HG03135 (cell line): ENCODE measurements around the gene ARPP21.

Experiments used
- ATAC-seq: cut with Tn5 transposase; IDR thresholded peaks from one replicate; pipeline ENCODE4 v1.9.1; 2021; ENCODE audit warnings: mild to moderate bottlenecking, moderate library complexity; ENCODE audit not compliant: unreplicated experiment

Gene ARPP21

GRCh38 chr3:35641331-35641730, 2.0 kb downstream of the ARPP21 start:
- ATAC-seq, result no peak

GRCh38 chr3:35641920-35642527, 2.7 kb downstream of the ARPP21 start:
- no peak for ATAC-seq

GRCh38 chr3:35643495-35643894, 4.2 kb downstream of the ARPP21 start:
- ATAC-seq, result no peak

GRCh38 chr3:35644451-35644850, 5.1 kb downstream of the ARPP21 start:
- ATAC-seq, result no peak

- no peak for ATAC-seq
Observed at GRCh38 chr3:35645189-35645588, 5.9 kb downstream of the ARPP21 start.

- ATAC-seq, result no peak
Observed at GRCh38 chr3:35646081-35646480, 6.8 kb downstream of the ARPP21 start.

- no peak for ATAC-seq
Observed at GRCh38 chr3:35647461-35647860, 8.1 kb downstream of the ARPP21 start.

- no peak for ATAC-seq
Observed at GRCh38 chr3:35648347-35648746, 9.0 kb downstream of the ARPP21 start.

GRCh38 chr3:35649405-35649804, 10.1 kb downstream of the ARPP21 start:
- ATAC-seq, result no peak

- no peak for ATAC-seq
Observed at GRCh38 chr3:35651426-35651825, 12.1 kb downstream of the ARPP21 start.

GRCh38 chr3:35651851-35652250, 12.5 kb downstream of the ARPP21 start:
- no peak for ATAC-seq

GRCh38 chr3:35653347-35653746, 14.0 kb downstream of the ARPP21 start:
- ATAC-seq, result no peak

GRCh38 chr3:35654476-35654875, 15.2 kb downstream of the ARPP21 start:
- ATAC-seq, result no peak

GRCh38 chr3:35658686-35659085, 19.4 kb downstream of the ARPP21 start:
- no peak for ATAC-seq

- no peak for ATAC-seq
Observed at GRCh38 chr3:35659768-35660167, 20.4 kb downstream of the ARPP21 start.

GRCh38 chr3:35663471-35663870, 24.1 kb downstream of the ARPP21 start:
- ATAC-seq, result no peak

- ATAC-seq, result peak; percentile 80
Observed at GRCh38 chr3:35664460-35664919, 25.2 kb downstream of the ARPP21 start.

- ATAC-seq, result no peak
Observed at GRCh38 chr3:35665390-35666055, 26.2 kb downstream of the ARPP21 start.

GRCh38 chr3:35666888-35667287, 27.6 kb downstream of the ARPP21 start:
- ATAC-seq, result no peak

- no peak for ATAC-seq
Observed at GRCh38 chr3:35670408-35670965, 31.2 kb downstream of the ARPP21 start.

- ATAC-seq, result no peak
Observed at GRCh38 chr3:35671483-35671882, 32.2 kb downstream of the ARPP21 start.

- no peak for ATAC-seq
Observed at GRCh38 chr3:35673017-35673416, 33.7 kb downstream of the ARPP21 start.
